ENCODE results near the gene CCDC149.

- TF ChIP-seq EP300 (IDR thresholded peaks at IDR 0.05; ENCODE audit: borderline replicate concordance in 1 of 2, low read depth in 2 of 2, low read length in 2 of 2) (no peak), CTCF (IDR thresholded peaks at IDR 0.05; ENCODE audit: control extremely low read depth in 1 of 3, insufficient read depth in 1 of 3, low read depth in 1 of 3, low read length in 3 of 3) (no peak), JUND (IDR thresholded peaks at IDR 0.05; ENCODE audit: low read length) (no peak), SIRT6 (IDR thresholded peaks at IDR 0.05; ENCODE audit: low read length) (no peak), BRCA1 (IDR thresholded peaks at IDR 0.05; ENCODE audit: low read depth, low read length) (no peak), HDAC2 (IDR thresholded peaks at IDR 0.05; ENCODE audit: borderline replicate concordance in 1 of 2, low read depth in 2 of 2, low read length in 2 of 2) (no peak), EGR1 (IDR thresholded peaks at IDR 0.05; ENCODE audit: borderline replicate concordance, low read depth, low read length) (no peak), ASH2L (IDR thresholded peaks at IDR 0.05; ENCODE audit: low read length) (no peak), RXRA (IDR thresholded peaks at IDR 0.05; ENCODE audit: insufficient read depth, low read depth, low read length) (no peak), YY1 (IDR thresholded peaks at IDR 0.05; ENCODE audit: low read depth, low read length) (no peak), RFX5 (IDR thresholded peaks at IDR 0.05; ENCODE audit: borderline replicate concordance, low read depth, low read length) (no peak)
Observed at GRCh38 chr4:24801136-24801855, 111.5 kb downstream of the CCDC149 start.
